ENCODE measurements around the gene BBS7. TPM values are rescaled to one million over a fixed set of nuclear protein-coding genes. Genes with fewer than 3 reads are reported as not detected.

The BBS7 gene
- total RNA-seq, 1 experiment from 2014 or later, result 26.2 TPM

- Histone ChIP-seq H3K9ac (ENCODE audit: extremely low read depth, insufficient read length, low read length) (no peak overlapping the region), H4K5ac (ENCODE audit: insufficient read length, low read depth, low read length) (no peak overlapping the region), H2BK20ac (ENCODE audit: low read depth, low read length, poor library complexity, severe bottlenecking) (no peak overlapping the region), H2AFZ (ENCODE audit: low read length) (no peak overlapping the region), H4K91ac (ENCODE audit: insufficient read length, low read depth, low read length) (no peak overlapping the region), H3T11ph (ENCODE audit: low read length) (no peak overlapping the region), H3K4ac (ENCODE audit: low read depth, low read length) (no peak overlapping the region), H3K79me2 (ENCODE audit: insufficient read depth, low read length) (no peaks in the 10 kb centered on the region), H3K4me1 (ENCODE audit: insufficient read depth, low read length) (no peaks in the 10 kb centered on the region), H3K4me2 (ENCODE audit: insufficient read depth, insufficient read length, low read length) (no peak overlapping the region), H2BK5ac (ENCODE audit: insufficient read length, low read length) (no peak overlapping the region), H3K27me3 (ENCODE audit: insufficient read depth, low read length) (no peaks in the 10 kb centered on the region), H2BK12ac (ENCODE audit: insufficient read length, low read depth, low read length) (no peak overlapping the region), H3K23me2 (ENCODE audit: insufficient read length, low read depth, low read length, poor library complexity, severe bottlenecking) (no peaks in the 10 kb centered on the region), H3K9me3 (ENCODE audit: control insufficient read depth, low read depth, low read length) (no peaks in the 10 kb centered on the region), H3K56ac (ENCODE audit: insufficient read length, low read depth, low read length) (no peak overlapping the region), H2BK15ac (ENCODE audit: low read depth, low read length) (no peak overlapping the region), H3K27ac (ENCODE audit: insufficient read length, low read depth, low read length) (no peak overlapping the region), H3K23ac (ENCODE audit: insufficient read length, low read depth, low read length) (no peak overlapping the region), H2AK5ac (ENCODE audit: insufficient read length, low read length) (no peak overlapping the region), H3K14ac (ENCODE audit: insufficient read depth, low read length) (no peak overlapping the region), H4K20me1 (ENCODE audit: control insufficient read depth, insufficient read depth, insufficient read length) (no peaks in the 10 kb centered on the region), H3K18ac (ENCODE audit: insufficient read length, low read depth, low read length) (no peak overlapping the region), H3K79me1 (ENCODE audit: insufficient read depth, low read depth, low read length, poor library complexity, severe bottlenecking) (no peaks in the 10 kb centered on the region), H4K8ac (replicated peaks; ENCODE audit: insufficient read length, low read depth, low read length) (no peak overlapping the region), H2BK120ac (ENCODE audit: low read depth, low read length, poor library complexity, severe bottlenecking) (no peak overlapping the region)
- DNase-seq, result no peak
- Mint-ChIP-seq H3K27me3 (ENCODE audit: low read depth) (no peaks in the 10 kb centered on the region), H3K4me3 (no peak overlapping the region), H3K4me1 (peaks cover 3% of the 10 kb centered on the region in 2 experiments; a peak in 3 of 4 replicates), H3K9me3 (no peaks in the 10 kb centered on the region), H3K36me3 (ENCODE audit: insufficient read depth in 1 of 3, low read depth in 3 of 3) (no peaks in the 10 kb centered on the region), H3K27ac (no peak overlapping the region)
- WGBS (ENCODE audit: extremely low coverage, insufficient read length, low lambda C conversion rate), result no CpG with 5 or more reads among the region's 1 CpG
- no peak for TF ChIP-seq CTCF (conservative IDR thresholded peaks at IDR 0.05)
Measured at GRCh38 chr4:121908346-121908745, 38.1 kb upstream of the BBS7 start.
